ENCODE data around the gene CUBN.

The CUBN gene

GRCh38 chr10:17053513-17053912 is 76.1 kb downstream of the CUBN start:
- no peak overlapping the region for H3K27ac ChIP-seq (ENCODE audit: insufficient read depth, low read length, poor library complexity, severe bottlenecking)
- DNase-seq = no peak
- H3K27me3 ChIP-seq (replicated peaks; ENCODE audit: control insufficient read depth, insufficient read depth, low read length, poor library complexity, severe bottlenecking) = no peaks in the 10 kb centered on the region
- H3K9me3 ChIP-seq (ENCODE audit: control insufficient read depth, low read length) = no peaks in the 10 kb centered on the region
- H3K36me3 ChIP-seq (ENCODE audit: control insufficient read depth, insufficient read depth, low read length) = no peaks in the 10 kb centered on the region
- H3K4me1 ChIP-seq (ENCODE audit: control insufficient read depth, insufficient read depth, low read length, poor library complexity, severe bottlenecking) = no peaks in the 10 kb centered on the region
- H3K4me3 ChIP-seq (ENCODE audit: insufficient read depth, low read depth, low read length, poor library complexity, severe bottlenecking) = no peak overlapping the region

GRCh38 chr10:17053061-17053460 is 76.5 kb downstream of the CUBN start:
- H3K4me1 ChIP-seq (ENCODE audit: control insufficient read depth, insufficient read depth, low read length, poor library complexity, severe bottlenecking) = no peaks in the 10 kb centered on the region
- H3K27ac ChIP-seq (ENCODE audit: insufficient read depth, low read length, poor library complexity, severe bottlenecking) = no peak overlapping the region
- no peak overlapping the region for H3K4me3 ChIP-seq (ENCODE audit: insufficient read depth, low read depth, low read length, poor library complexity, severe bottlenecking)
- H3K9me3 ChIP-seq (ENCODE audit: control insufficient read depth, low read length) = no peaks in the 10 kb centered on the region
- H3K27me3 ChIP-seq (replicated peaks; ENCODE audit: control insufficient read depth, insufficient read depth, low read length, poor library complexity, severe bottlenecking) = no peaks in the 10 kb centered on the region
- no peak for DNase-seq
- no peaks in the 10 kb centered on the region for H3K36me3 ChIP-seq (ENCODE audit: control insufficient read depth, insufficient read depth, low read length)

DNA sequence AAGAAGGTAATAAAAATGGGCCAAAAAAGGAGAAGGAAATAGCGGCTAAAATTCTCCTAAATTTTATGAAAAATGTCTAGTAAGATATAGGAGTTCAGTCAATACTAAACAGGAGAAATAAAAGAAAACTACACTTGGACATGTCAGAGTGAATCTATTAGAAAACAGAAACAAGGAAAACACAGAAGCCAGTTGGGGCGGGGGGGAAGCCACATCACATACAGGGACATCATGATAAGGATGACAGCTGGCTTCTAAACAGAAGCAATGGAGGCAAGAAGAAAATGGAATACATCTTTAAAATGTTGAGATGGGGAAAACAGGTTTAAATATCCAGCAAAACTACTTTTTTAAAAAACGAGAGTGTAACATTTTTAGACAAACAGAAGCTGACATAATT is 77.8 kb downstream of the CUBN start:
- H3K27ac ChIP-seq (ENCODE audit: insufficient read depth, low read length, poor library complexity, severe bottlenecking) = no peak overlapping the region
- H3K27me3 ChIP-seq (replicated peaks; ENCODE audit: control insufficient read depth, insufficient read depth, low read length, poor library complexity, severe bottlenecking) = no peaks in the 10 kb centered on the region
- no peak for DNase-seq
- H3K4me3 ChIP-seq (ENCODE audit: insufficient read depth, low read depth, low read length, poor library complexity, severe bottlenecking) = no peak overlapping the region
- no peaks in the 10 kb centered on the region for H3K4me1 ChIP-seq (ENCODE audit: control insufficient read depth, insufficient read depth, low read length, poor library complexity, severe bottlenecking)
- H3K36me3 ChIP-seq (ENCODE audit: control insufficient read depth, insufficient read depth, low read length) = no peaks in the 10 kb centered on the region
- no peaks in the 10 kb centered on the region for H3K9me3 ChIP-seq (ENCODE audit: control insufficient read depth, low read length)

DNA sequence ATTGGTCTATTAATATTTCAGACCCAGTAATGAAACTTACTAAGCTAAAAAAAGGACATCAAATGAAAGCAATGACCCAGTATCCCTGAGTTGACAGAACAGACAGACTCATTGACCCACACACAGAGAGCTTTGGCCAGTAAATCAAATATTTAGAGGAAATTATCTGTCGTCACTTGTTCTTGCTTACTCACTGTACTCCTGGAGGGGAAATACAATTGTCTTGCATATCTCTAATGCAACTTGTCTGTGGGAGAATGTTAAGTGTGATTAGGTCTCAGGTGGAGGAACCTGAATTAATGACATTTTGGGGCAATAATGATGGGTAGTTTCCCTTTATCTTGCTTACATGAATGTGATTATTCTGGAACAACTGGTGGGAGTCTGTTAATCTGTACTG is 80.4 kb downstream of the CUBN start:
- no peak overlapping the region for H3K4me3 ChIP-seq (ENCODE audit: insufficient read depth, low read depth, low read length, poor library complexity, severe bottlenecking)
- DNase-seq = no peak
- no peaks in the 10 kb centered on the region for H3K36me3 ChIP-seq (ENCODE audit: control insufficient read depth, insufficient read depth, low read length)
- H3K27ac ChIP-seq (ENCODE audit: insufficient read depth, low read length, poor library complexity, severe bottlenecking) = no peak overlapping the region
- no peaks in the 10 kb centered on the region for H3K27me3 ChIP-seq (replicated peaks; ENCODE audit: control insufficient read depth, insufficient read depth, low read length, poor library complexity, severe bottlenecking)
- H3K4me1 ChIP-seq (ENCODE audit: control insufficient read depth, insufficient read depth, low read length, poor library complexity, severe bottlenecking) = no peaks in the 10 kb centered on the region
- no peaks in the 10 kb centered on the region for H3K9me3 ChIP-seq (ENCODE audit: control insufficient read depth, low read length)

- Histone ChIP-seq H3K27me3 (replicated peaks; ENCODE audit: control insufficient read depth, insufficient read depth, low read length, poor library complexity, severe bottlenecking) (no peaks in the 10 kb centered on the region), H3K4me3 (ENCODE audit: insufficient read depth, low read depth, low read length, poor library complexity, severe bottlenecking) (no peak overlapping the region), H3K36me3 (ENCODE audit: control insufficient read depth, insufficient read depth, low read length) (no peaks in the 10 kb centered on the region), H3K27ac (ENCODE audit: insufficient read depth, low read length, poor library complexity, severe bottlenecking) (no peak overlapping the region), H3K4me1 (ENCODE audit: control insufficient read depth, insufficient read depth, low read length, poor library complexity, severe bottlenecking) (no peaks in the 10 kb centered on the region), H3K9me3 (ENCODE audit: control insufficient read depth, low read length) (no peaks in the 10 kb centered on the region)
- no peak for DNase-seq
Observed at GRCh38 chr10:17047908-17048307, 81.7 kb downstream of the CUBN start.

DNA sequence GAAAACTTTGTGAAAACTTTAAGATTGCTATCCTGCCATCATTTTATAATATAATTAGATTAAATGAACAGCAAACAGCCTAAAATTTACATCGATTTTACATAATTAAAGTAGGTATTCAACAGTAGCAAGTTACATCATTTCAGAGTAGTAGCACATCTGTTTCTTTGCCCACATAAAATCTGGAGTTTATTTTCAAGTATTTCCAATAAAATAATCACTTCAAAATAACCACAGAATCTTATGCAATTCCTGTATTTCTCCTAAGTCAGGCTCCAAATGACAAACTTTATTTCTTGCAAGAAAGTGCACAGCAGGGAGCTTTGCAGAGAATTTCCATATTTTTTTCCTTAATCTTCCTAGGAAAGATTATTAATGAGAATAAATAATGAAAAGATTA is 82.6 kb downstream of the CUBN start:
- no peak for DNase-seq
- Histone ChIP-seq H3K36me3 (ENCODE audit: control insufficient read depth, insufficient read depth, low read length) (no peaks in the 10 kb centered on the region), H3K4me1 (ENCODE audit: control insufficient read depth, insufficient read depth, low read length, poor library complexity, severe bottlenecking) (no peaks in the 10 kb centered on the region), H3K9me3 (ENCODE audit: control insufficient read depth, low read length) (no peaks in the 10 kb centered on the region), H3K4me3 (ENCODE audit: insufficient read depth, low read depth, low read length, poor library complexity, severe bottlenecking) (no peak overlapping the region), H3K27me3 (replicated peaks; ENCODE audit: control insufficient read depth, insufficient read depth, low read length, poor library complexity, severe bottlenecking) (no peaks in the 10 kb centered on the region), H3K27ac (ENCODE audit: insufficient read depth, low read length, poor library complexity, severe bottlenecking) (no peak overlapping the region)

- no peak for DNase-seq
- Histone ChIP-seq H3K4me3 (ENCODE audit: insufficient read depth, low read depth, low read length, poor library complexity, severe bottlenecking) (no peak overlapping the region), H3K4me1 (ENCODE audit: control insufficient read depth, insufficient read depth, low read length, poor library complexity, severe bottlenecking) (no peaks in the 10 kb centered on the region), H3K27me3 (replicated peaks; ENCODE audit: control insufficient read depth, insufficient read depth, low read length, poor library complexity, severe bottlenecking) (no peaks in the 10 kb centered on the region), H3K9me3 (ENCODE audit: control insufficient read depth, low read length) (no peaks in the 10 kb centered on the region), H3K36me3 (ENCODE audit: control insufficient read depth, insufficient read depth, low read length) (no peaks in the 10 kb centered on the region), H3K27ac (ENCODE audit: insufficient read depth, low read length, poor library complexity, severe bottlenecking) (no peak overlapping the region)
Observed at GRCh38 chr10:17043586-17043985, 86.0 kb downstream of the CUBN start.

DNA sequence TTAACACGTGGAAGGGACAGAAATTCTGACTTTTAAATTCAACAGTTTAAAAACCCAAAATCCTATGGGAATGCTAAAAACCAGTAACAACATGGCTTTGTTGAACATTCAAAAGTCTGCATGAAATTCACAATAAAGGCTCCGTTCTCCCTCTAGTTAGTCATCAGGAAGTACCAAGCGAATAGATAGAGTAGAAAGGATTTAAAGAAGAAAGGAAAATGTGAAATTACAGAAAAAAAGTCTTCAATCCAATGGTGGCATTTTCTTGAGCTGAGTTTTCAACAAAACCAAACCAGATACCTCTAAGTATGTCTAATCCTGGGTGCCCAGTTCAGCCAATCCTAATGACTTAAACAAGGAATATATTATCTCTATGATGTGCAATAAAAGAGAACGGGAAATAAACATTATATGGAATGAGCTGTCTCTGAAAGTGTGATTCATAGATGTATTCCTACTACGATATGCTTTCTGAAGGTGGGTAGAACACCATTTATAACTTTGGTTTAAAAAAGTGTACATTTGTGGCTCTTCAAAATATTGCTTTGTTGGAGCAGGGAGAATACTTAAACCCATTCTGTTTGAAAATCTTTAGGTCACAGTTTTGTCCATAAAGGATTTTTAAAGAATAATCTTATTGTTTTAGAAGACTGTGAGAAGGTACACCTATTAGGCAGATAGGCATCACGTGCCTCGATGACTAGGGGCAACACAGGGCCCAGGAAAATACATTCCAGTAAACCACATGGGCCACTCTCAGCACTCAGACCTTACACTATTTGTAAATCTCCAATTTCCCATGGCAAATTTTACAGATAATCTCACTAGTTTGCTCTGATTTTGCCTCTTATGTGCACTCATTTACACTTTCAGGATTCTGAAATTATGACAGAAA is 87.7 kb downstream of the CUBN start:
- H3K9me3 ChIP-seq (ENCODE audit: control insufficient read depth, low read length) = no peaks in the 10 kb centered on the region

GRCh38 chr10:17038627-17039026 is 91.0 kb downstream of the CUBN start:
- Histone ChIP-seq H3K4me3 (ENCODE audit: insufficient read depth, low read depth, low read length, poor library complexity, severe bottlenecking) (no peak overlapping the region), H3K27me3 (replicated peaks; ENCODE audit: control insufficient read depth, insufficient read depth, low read length, poor library complexity, severe bottlenecking) (no peaks in the 10 kb centered on the region), H3K27ac (ENCODE audit: insufficient read depth, low read length, poor library complexity, severe bottlenecking) (no peak overlapping the region), H3K9me3 (ENCODE audit: control insufficient read depth, low read length) (no peaks in the 10 kb centered on the region), H3K36me3 (ENCODE audit: control insufficient read depth, insufficient read depth, low read length) (no peaks in the 10 kb centered on the region), H3K4me1 (ENCODE audit: control insufficient read depth, insufficient read depth, low read length, poor library complexity, severe bottlenecking) (peaks cover 3% of the 10 kb centered on the region)
- DNase-seq = no peak

More for the DNA sequence above, 87.7 kb downstream of the CUBN start:
- no peak overlapping the region for H3K4me3 ChIP-seq (ENCODE audit: insufficient read depth, low read depth, low read length, poor library complexity, severe bottlenecking)
- H3K36me3 ChIP-seq (ENCODE audit: control insufficient read depth, insufficient read depth, low read length) = no peaks in the 10 kb centered on the region
- no peaks in the 10 kb centered on the region for H3K4me1 ChIP-seq (ENCODE audit: control insufficient read depth, insufficient read depth, low read length, poor library complexity, severe bottlenecking)
- DNase-seq = no peak
- H3K27ac ChIP-seq (ENCODE audit: insufficient read depth, low read length, poor library complexity, severe bottlenecking) = no peak overlapping the region
- no peaks in the 10 kb centered on the region for H3K27me3 ChIP-seq (replicated peaks; ENCODE audit: control insufficient read depth, insufficient read depth, low read length, poor library complexity, severe bottlenecking)

- peaks cover 10% of the 10 kb centered on the region for H3K4me1 ChIP-seq (ENCODE audit: control insufficient read depth, insufficient read depth, low read length, poor library complexity, severe bottlenecking)
- DNase-seq = no peak
- no peak overlapping the region for H3K4me3 ChIP-seq (ENCODE audit: insufficient read depth, low read depth, low read length, poor library complexity, severe bottlenecking)
- no peaks in the 10 kb centered on the region for H3K27me3 ChIP-seq (replicated peaks; ENCODE audit: control insufficient read depth, insufficient read depth, low read length, poor library complexity, severe bottlenecking)
- H3K36me3 ChIP-seq (ENCODE audit: control insufficient read depth, insufficient read depth, low read length) = no peaks in the 10 kb centered on the region
- H3K27ac ChIP-seq (ENCODE audit: insufficient read depth, low read length, poor library complexity, severe bottlenecking) = no peak overlapping the region
- no peaks in the 10 kb centered on the region for H3K9me3 ChIP-seq (ENCODE audit: control insufficient read depth, low read length)
Observed at GRCh38 chr10:17037910-17038309, 91.7 kb downstream of the CUBN start.

Measured in effector memory CD4-positive, alpha-beta T cell (primary cell).